Liver (tissue), 9 donors: ENCODE measurements around the gene DCLRE1A. TPM values are rescaled to one million over a fixed set of nuclear protein-coding genes. Genes with fewer than 3 reads are reported as not detected.

Source experiments
- DNase-seq: peaks from one replicate; pipeline ENCODE4 v3.0.0-alpha.2; 2017; ENCODE audit warnings: low spot score
- H3K27ac ChIP-seq, 2 donors: one replicate each; pipeline ENCODE4 v1.7.0; 2013; ENCODE audit warnings: inconsistent platforms in 2 of 2, low read length in 2 of 2, control low read depth in 1 of 2, low read depth in 1 of 2, mild to moderate bottlenecking in 1 of 2
- H3K27me3 ChIP-seq, 4 donors: one replicate each; pipeline versions ENCODE4 v1.6.1 to v1.7.0; 2013; ENCODE audit warnings: low read length in 3 of 4, inconsistent platforms in 1 of 4, mild to moderate bottlenecking in 1 of 4, moderate library complexity in 1 of 4; ENCODE audit not compliant: control insufficient read depth in 4 of 4, insufficient read depth in 4 of 4
- H3K36me3 ChIP-seq, 4 donors: one replicate each; pipeline versions ENCODE4 v1.6.1 to v1.7.0; 2013; ENCODE audit warnings: low read length in 3 of 4, mild to moderate bottlenecking in 3 of 4, low read depth in 1 of 4, moderate library complexity in 1 of 4; ENCODE audit not compliant: control insufficient read depth in 4 of 4, insufficient read depth in 3 of 4
- H3K4me1 ChIP-seq, 4 donors: one replicate each; pipeline versions ENCODE4 v1.6.1 to v1.7.0; 2013; ENCODE audit warnings: low read length in 3 of 4, mild to moderate bottlenecking in 3 of 4, moderate library complexity in 1 of 4; ENCODE audit not compliant: control insufficient read depth in 4 of 4, insufficient read depth in 4 of 4
- H3K4me3 ChIP-seq, 3 donors: one replicate each; pipeline versions ENCODE4 v1.6.1 to v1.7.0; 2013; ENCODE audit warnings: low read length in 3 of 3, control low read depth in 1 of 3, low read depth in 1 of 3, mild to moderate bottlenecking in 1 of 3
- H3K9ac ChIP-seq, 2 donors: one replicate each; pipeline ENCODE4 v1.7.0; 2013; ENCODE audit warnings: low read length in 2 of 2, mild to moderate bottlenecking in 2 of 2, moderate library complexity in 2 of 2, control low read depth in 1 of 2, low read depth in 1 of 2
- H3K9me3 ChIP-seq, 4 donors: one replicate each; pipeline versions ENCODE4 v1.6.1 to v1.7.0; 2013; ENCODE audit warnings: low read length in 3 of 4; ENCODE audit not compliant: control insufficient read depth in 4 of 4
- EGR1 ChIP-seq, 2 donors: IDR thresholded peaks; 2 replicates each; pipeline ENCODE4 v1.6.1; 2016 to 2018; ENCODE audit warnings: antibody characterized with exemption in 2 of 2, low read depth in 2 of 2
- FOXA1 ChIP-seq: IDR thresholded peaks from 2 replicates; pipeline ENCODE4 v1.6.1; 2016; ENCODE audit warnings: antibody characterized with exemption
- FOXA2 ChIP-seq: IDR thresholded peaks from 2 replicates; pipeline ENCODE4 v1.6.1; 2016; ENCODE audit warnings: antibody characterized with exemption
- GABPA ChIP-seq, 2 donors: IDR thresholded peaks in 1 of 2; conservative IDR thresholded peaks in 1 of 2; 2 replicates each; pipeline ENCODE4 v1.6.1; 2016; ENCODE audit warnings: antibody characterized with exemption in 2 of 2, mild to moderate bottlenecking in 1 of 2, moderate library complexity in 1 of 2
- HNF4A ChIP-seq, 2 donors: conservative IDR thresholded peaks; 2 replicates each; pipeline ENCODE4 v1.6.1; 2016; ENCODE audit warnings: antibody characterized with exemption in 2 of 2, mild to moderate bottlenecking in 2 of 2
- HNF4G ChIP-seq: IDR thresholded peaks from 2 replicates; pipeline ENCODE4 v1.6.1; 2016; ENCODE audit warnings: antibody characterized with exemption
- JUND ChIP-seq, 2 donors: IDR thresholded peaks; 2 replicates each; pipeline ENCODE4 v1.6.1; 2016; ENCODE audit warnings: antibody characterized with exemption in 2 of 2
- NR2F2 ChIP-seq: IDR thresholded peaks from 2 replicates; pipeline ENCODE4 v1.6.1; 2016; ENCODE audit warnings: antibody characterized with exemption
- RAD21 ChIP-seq, 2 donors: IDR thresholded peaks; 2 replicates each; pipeline ENCODE4 v1.6.1; 2016; ENCODE audit warnings: antibody characterized with exemption in 2 of 2, mild to moderate bottlenecking in 2 of 2
- REST ChIP-seq: IDR thresholded peaks from 2 replicates; pipeline ENCODE4 v1.6.1; 2016; ENCODE audit warnings: antibody characterized with exemption, mild to moderate bottlenecking
- RXRA ChIP-seq, 2 donors: IDR thresholded peaks; 2 replicates each; pipeline ENCODE4 v1.6.1; 2017 to 2018; ENCODE audit warnings: antibody characterized with exemption in 2 of 2, mild to moderate bottlenecking in 1 of 2
- SP1 ChIP-seq: IDR thresholded peaks from 2 replicates; pipeline ENCODE4 v1.6.1; 2018; ENCODE audit warnings: antibody characterized with exemption, mild to moderate bottlenecking
- TAF1 ChIP-seq: conservative IDR thresholded peaks from 2 replicates; pipeline ENCODE4 v1.6.1; 2016; ENCODE audit warnings: antibody characterized with exemption, mild to moderate bottlenecking
- YY1 ChIP-seq: IDR thresholded peaks from 2 replicates; pipeline ENCODE4 v1.6.1; 2016; ENCODE audit warnings: antibody characterized with exemption, mild to moderate bottlenecking
- WGBS: extraction: QIAGEN DNeasy Blood & Tissue Kit; methylation state at CpG from one replicate; pipeline ENCODE4 v1.1.7; 2013; 5-methylcytosine and 5-hydroxymethylcytosine counted together
- polyA plus RNA-seq, 2 donors: library from polyadenylated mRNA; stranded (reverse) in 1 of 2; unstranded in 1 of 2; fragments of 200-250 nt in 1 of 2; fragments of >200 nt in 1 of 2; fragmentation: Nextera tagmentation in 1 of 2; extraction: Ambion mirVana in 1 of 2; gene quantifications; one replicate each; pipeline versions ENCODE4 v1.2.1 to v1.2.3, GENCODE V29; 2013 to 2015
- total RNA-seq, 2 donors: library from RNA; depleted of rRNA; stranded (reverse); fragments of >200 nt; gene quantifications; one replicate each; pipeline ENCODE4 v1.2.3, GENCODE V29; 2014
- TF ChIP-seq, protein P1 (sequence below): fragments of 150-350 bp; IDR thresholded peaks from 2 replicates; pipeline ENCODE4 v1.5.1; 2017; ENCODE audit warnings: improper control_type of control experiment, low read depth, low read length; ENCODE audit not compliant: missing input control
- TF ChIP-seq, protein P2 (sequence below): IDR thresholded peaks from 2 replicates; pipeline ENCODE4 v1.6.1; 2016; ENCODE audit warnings: antibody characterized with exemption
- TF ChIP-seq, protein P3 (sequence below): IDR thresholded peaks from 2 replicates; pipeline ENCODE4 v1.6.1; 2016; ENCODE audit warnings: antibody characterized with exemption
- TF ChIP-seq, protein P4 (sequence below): IDR thresholded peaks from 2 replicates; pipeline ENCODE4 v1.6.1; 2016; ENCODE audit warnings: antibody characterized with exemption
- donor health status: healthy.
- donor health status: healthy.
- donor health status: healthy.
- donor health status: healthy.
- donor health status: healthy.

The DCLRE1A gene
- total and polyA plus RNA-seq, 4 donors: 1.9 to 11.3 (median 6.4) TPM

- TF ChIP-seq, protein P1, sequence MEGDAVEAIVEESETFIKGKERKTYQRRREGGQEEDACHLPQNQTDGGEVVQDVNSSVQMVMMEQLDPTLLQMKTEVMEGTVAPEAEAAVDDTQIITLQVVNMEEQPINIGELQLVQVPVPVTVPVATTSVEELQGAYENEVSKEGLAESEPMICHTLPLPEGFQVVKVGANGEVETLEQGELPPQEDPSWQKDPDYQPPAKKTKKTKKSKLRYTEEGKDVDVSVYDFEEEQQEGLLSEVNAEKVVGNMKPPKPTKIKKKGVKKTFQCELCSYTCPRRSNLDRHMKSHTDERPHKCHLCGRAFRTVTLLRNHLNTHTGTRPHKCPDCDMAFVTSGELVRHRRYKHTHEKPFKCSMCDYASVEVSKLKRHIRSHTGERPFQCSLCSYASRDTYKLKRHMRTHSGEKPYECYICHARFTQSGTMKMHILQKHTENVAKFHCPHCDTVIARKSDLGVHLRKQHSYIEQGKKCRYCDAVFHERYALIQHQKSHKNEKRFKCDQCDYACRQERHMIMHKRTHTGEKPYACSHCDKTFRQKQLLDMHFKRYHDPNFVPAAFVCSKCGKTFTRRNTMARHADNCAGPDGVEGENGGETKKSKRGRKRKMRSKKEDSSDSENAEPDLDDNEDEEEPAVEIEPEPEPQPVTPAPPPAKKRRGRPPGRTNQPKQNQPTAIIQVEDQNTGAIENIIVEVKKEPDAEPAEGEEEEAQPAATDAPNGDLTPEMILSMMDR: no peak
- TF ChIP-seq FOXA1: no peak
Measured at GRCh38 chr10:113876461-113876860, 22.6 kb upstream of the DCLRE1A start (continued).

- no peak overlapping the region for H3K9ac ChIP-seq
- WGBS: 97% methylated on average over 1 of the region's 1 CpG
- no peak overlapping the region for H3K27ac ChIP-seq
- no peak overlapping the region for H3K4me3 ChIP-seq
- H3K36me3 ChIP-seq: peaks cover 0 to 9% (median under 1%) of the 10 kb centered on the region in 4 donors
- no peaks in the 10 kb centered on the region for H3K27me3 ChIP-seq
- TF ChIP-seq HNF4G (no peak), FOXA2 (no peak), TAF1 (no peak), YY1 (no peak), GABPA (IDR thresholded peaks at IDR 0.05 in 1 of 2, conservative IDR thresholded peaks at IDR 0.05 in 1 of 2) (no peak), SP1 (no peak), HNF4A (conservative IDR thresholded peaks at IDR 0.05) (no peak), JUND (IDR thresholded peaks at IDR 0.05) (no peak), RAD21 (IDR thresholded peaks at IDR 0.05) (no peak), FOXA1 (no peak), RXRA (IDR thresholded peaks at IDR 0.05) (no peak), EGR1 (IDR thresholded peaks at IDR 0.05; ENCODE audit: low read depth in 2 of 2) (no peak), REST (no peak), NR2F2 (no peak)
- TF ChIP-seq, protein P2, sequence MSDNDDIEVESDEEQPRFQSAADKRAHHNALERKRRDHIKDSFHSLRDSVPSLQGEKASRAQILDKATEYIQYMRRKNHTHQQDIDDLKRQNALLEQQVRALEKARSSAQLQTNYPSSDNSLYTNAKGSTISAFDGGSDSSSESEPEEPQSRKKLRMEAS: no peak
- TF ChIP-seq, protein P1: no peak
- TF ChIP-seq, protein P3, sequence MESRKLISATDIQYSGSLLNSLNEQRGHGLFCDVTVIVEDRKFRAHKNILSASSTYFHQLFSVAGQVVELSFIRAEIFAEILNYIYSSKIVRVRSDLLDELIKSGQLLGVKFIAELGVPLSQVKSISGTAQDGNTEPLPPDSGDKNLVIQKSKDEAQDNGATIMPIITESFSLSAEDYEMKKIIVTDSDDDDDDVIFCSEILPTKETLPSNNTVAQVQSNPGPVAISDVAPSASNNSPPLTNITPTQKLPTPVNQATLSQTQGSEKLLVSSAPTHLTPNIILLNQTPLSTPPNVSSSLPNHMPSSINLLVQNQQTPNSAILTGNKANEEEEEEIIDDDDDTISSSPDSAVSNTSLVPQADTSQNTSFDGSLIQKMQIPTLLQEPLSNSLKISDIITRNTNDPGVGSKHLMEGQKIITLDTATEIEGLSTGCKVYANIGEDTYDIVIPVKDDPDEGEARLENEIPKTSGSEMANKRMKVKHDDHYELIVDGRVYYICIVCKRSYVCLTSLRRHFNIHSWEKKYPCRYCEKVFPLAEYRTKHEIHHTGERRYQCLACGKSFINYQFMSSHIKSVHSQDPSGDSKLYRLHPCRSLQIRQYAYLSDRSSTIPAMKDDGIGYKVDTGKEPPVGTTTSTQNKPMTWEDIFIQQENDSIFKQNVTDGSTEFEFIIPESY: no peak
- TF ChIP-seq, protein P4, sequence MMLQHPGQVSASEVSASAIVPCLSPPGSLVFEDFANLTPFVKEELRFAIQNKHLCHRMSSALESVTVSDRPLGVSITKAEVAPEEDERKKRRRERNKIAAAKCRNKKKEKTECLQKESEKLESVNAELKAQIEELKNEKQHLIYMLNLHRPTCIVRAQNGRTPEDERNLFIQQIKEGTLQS: no peak
- H3K4me1 ChIP-seq: peaks cover 0 to 2% (median 0%) of the 10 kb centered on the region in 4 donors
- no peaks in the 10 kb centered on the region for H3K9me3 ChIP-seq
- DNase-seq: no peak
Measured at GRCh38 chr10:113875212-113875611, 21.3 kb upstream of the DCLRE1A start.
